ENCODE measurements around the gene MTMR1. TPM values are rescaled to one million over a fixed set of nuclear protein-coding genes. Genes with fewer than 3 reads are reported as not detected.

Gene MTMR1
- total RNA-seq, 4 donors from 2014 or later = 32.6 to 54.4 (median 38.4) TPM

DNA sequence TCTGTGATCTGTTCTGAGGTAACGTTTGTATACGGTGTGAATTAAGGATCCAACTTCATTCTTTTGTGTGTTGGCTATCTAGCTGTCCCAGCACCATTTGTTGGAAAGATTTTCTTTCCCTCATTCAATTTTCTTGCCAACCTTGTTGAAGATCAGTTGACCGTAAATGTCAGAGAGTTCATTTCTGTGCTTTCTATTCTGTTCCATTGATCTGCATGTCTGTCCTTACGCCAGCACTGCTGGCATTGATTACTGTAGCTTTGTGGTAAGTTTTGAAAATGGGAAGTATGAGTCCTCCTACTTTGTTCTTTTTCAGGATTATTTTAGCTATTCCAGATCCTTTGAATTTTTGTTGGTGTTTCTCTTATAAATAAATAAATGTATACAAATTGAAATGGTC lies 60.8 kb downstream of the MTMR1 start:
- H3K4me3 ChIP-seq = no peak overlapping the region
- H3K27ac ChIP-seq = no peak overlapping the region
- no peaks in the 10 kb centered on the region for H3K4me1 ChIP-seq
- 74% methylated on average over 4 of the region's 4 CpGs for WGBS
- no peak for TF ChIP-seq POLR2A (IDR thresholded peaks at IDR 0.05)
- TF ChIP-seq, protein P1, sequence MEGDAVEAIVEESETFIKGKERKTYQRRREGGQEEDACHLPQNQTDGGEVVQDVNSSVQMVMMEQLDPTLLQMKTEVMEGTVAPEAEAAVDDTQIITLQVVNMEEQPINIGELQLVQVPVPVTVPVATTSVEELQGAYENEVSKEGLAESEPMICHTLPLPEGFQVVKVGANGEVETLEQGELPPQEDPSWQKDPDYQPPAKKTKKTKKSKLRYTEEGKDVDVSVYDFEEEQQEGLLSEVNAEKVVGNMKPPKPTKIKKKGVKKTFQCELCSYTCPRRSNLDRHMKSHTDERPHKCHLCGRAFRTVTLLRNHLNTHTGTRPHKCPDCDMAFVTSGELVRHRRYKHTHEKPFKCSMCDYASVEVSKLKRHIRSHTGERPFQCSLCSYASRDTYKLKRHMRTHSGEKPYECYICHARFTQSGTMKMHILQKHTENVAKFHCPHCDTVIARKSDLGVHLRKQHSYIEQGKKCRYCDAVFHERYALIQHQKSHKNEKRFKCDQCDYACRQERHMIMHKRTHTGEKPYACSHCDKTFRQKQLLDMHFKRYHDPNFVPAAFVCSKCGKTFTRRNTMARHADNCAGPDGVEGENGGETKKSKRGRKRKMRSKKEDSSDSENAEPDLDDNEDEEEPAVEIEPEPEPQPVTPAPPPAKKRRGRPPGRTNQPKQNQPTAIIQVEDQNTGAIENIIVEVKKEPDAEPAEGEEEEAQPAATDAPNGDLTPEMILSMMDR (IDR thresholded peaks at IDR 0.05) = no peak
- no peak for TF ChIP-seq EP300 (IDR thresholded peaks at IDR 0.05)
- TF ChIP-seq POLR2AphosphoS5 (IDR thresholded peaks at IDR 0.05) = no peak
- DNase-seq (ENCODE audit: low spot score in 2 of 2) = no peak
- no peaks in the 10 kb centered on the region for H3K27me3 ChIP-seq
- peaks cover 12% of the 10 kb centered on the region for H3K36me3 ChIP-seq
- H3K9me3 ChIP-seq = no peaks in the 10 kb centered on the region

DNA sequence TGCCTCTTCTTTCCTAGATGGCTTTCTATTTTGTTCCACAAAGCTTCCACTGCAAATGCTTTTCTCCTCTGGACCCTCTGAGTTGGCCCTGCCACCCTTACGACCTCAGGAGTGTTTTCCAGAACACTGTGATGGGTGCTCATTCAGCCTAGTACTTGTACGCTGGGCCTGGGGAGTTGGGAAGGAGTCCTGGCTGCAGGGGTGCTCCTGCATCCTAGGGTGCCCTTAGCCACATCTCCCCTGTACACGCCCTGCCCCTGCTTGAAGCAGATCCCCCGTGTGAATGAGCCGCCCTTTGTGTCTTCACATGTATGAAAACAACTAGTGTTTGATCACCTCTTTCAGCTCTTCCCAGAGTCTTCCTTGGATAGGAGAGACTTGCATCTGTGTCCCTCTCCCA lies 64.2 kb downstream of the MTMR1 start:
- H3K27ac ChIP-seq = no peak overlapping the region
- H3K36me3 ChIP-seq = peaks cover 7% of the 10 kb centered on the region
- no peaks in the 10 kb centered on the region for H3K9me3 ChIP-seq
- TF ChIP-seq, protein P1 (IDR thresholded peaks at IDR 0.05) = no peak
- no peak for TF ChIP-seq POLR2AphosphoS5 (IDR thresholded peaks at IDR 0.05)
- no peak for TF ChIP-seq EP300 (IDR thresholded peaks at IDR 0.05)
- TF ChIP-seq POLR2A (IDR thresholded peaks at IDR 0.05) = no peak
- DNase-seq (ENCODE audit: low spot score in 2 of 2) = no peak
- H3K4me3 ChIP-seq = no peak overlapping the region
- WGBS = 84% methylated on average over 5 of the region's 5 CpGs
- H3K4me1 ChIP-seq = no peaks in the 10 kb centered on the region
- no peaks in the 10 kb centered on the region for H3K27me3 ChIP-seq

DNA sequence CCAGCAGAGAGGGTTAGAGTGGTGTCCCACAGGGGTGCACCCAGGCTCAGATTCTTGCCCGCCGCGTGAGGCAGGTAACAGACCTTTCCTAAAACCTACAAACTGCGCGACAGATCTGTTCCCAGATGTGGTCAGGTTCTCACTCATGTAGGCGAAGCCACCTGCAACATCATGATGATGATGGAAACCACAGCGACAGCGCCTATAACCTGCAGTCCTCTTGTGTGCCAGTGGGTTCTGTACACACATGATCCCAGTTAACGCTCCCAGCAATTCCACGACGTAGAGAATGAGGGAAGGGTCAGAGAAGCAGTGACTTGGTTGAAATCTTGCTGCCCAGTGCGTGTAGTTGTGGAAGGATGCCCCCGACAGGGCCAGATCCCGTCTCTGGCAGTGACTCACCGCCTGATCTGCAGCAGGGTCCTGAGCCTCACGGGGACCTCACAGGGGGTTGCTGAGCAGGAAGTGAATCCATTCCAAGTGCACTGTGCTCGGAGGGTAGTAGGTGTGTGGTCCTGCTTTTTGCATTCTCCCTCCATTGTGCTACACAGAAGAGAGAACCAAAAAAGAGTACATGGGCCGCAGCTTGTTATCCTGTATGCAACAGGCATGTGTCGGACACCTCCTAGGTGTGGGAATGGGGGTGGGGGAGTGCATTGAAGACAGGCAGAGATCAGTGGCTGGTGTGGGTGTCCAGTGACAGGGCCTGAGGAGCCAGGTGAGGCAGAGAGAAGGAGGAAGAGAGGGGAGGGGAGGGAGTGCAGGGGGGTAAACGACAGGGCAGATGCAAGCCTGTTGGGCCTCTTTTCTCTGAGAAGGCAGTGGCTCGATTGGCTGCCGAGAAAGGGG lies 66.6 kb downstream of the MTMR1 start:
- Histone ChIP-seq H3K9me3 (no peaks in the 10 kb centered on the region), H3K36me3 (peaks cover 7% of the 10 kb centered on the region), H3K27ac (no peak overlapping the region), H3K27me3 (no peaks in the 10 kb centered on the region), H3K4me1 (no peaks in the 10 kb centered on the region), H3K4me3 (no peak overlapping the region)
- TF ChIP-seq EP300 (IDR thresholded peaks at IDR 0.05) (no peak), POLR2A (IDR thresholded peaks at IDR 0.05) (no peak), POLR2AphosphoS5 (IDR thresholded peaks at IDR 0.05) (no peak)
- TF ChIP-seq, protein P1 (IDR thresholded peaks at IDR 0.05) = no peak
- 87% methylated on average over 19 of the region's 22 CpGs for WGBS
- DNase-seq (ENCODE audit: low spot score in 2 of 2) = no peak

DNA sequence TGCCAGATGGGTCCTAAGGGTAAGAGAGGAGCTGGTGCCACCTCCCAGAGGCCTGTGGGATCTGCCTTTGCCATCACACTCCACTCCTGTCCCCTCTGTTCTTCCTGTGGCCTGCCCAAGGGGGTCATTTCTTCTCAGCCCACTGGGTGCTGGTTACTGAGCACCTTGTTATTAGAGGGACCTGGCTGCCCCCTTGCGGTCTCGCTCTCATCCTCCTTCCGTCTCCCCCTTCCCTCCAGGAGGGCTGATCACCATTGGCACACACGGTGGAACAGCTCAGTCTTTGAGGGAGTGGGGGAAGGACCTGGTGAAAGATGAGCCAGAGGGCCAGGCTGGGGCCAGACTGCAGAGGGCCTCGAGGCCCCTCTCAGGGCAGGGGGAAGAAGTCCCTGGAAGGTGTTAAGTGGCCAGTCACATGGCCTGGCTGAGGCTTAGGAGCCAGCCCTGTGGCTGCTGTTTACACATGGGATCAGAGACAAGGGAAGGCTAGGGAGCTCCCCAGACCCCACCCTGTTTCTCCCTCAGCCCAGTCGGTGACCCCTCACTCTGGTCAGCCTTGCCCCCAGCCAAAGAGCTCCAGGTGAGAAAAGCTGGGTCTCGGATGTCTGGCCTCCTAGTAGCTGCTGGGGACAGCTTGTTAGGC lies 68.1 kb downstream of the MTMR1 start:
- no peak for DNase-seq (ENCODE audit: low spot score in 2 of 2)

More for the DNA sequence above, 68.1 kb downstream of the MTMR1 start:
- H3K4me1 ChIP-seq = no peaks in the 10 kb centered on the region
- TF ChIP-seq, protein P1 (IDR thresholded peaks at IDR 0.05) = no peak
- no peak for TF ChIP-seq POLR2A (IDR thresholded peaks at IDR 0.05)
- no peak for TF ChIP-seq POLR2AphosphoS5 (IDR thresholded peaks at IDR 0.05)
- TF ChIP-seq EP300 (IDR thresholded peaks at IDR 0.05) = no peak
- peaks cover 7% of the 10 kb centered on the region for H3K36me3 ChIP-seq
- no peak overlapping the region for H3K4me3 ChIP-seq
- 63% methylated on average over 6 of the region's 7 CpGs for WGBS
- no peaks in the 10 kb centered on the region for H3K27me3 ChIP-seq
- no peak overlapping the region for H3K27ac ChIP-seq
- H3K9me3 ChIP-seq = no peaks in the 10 kb centered on the region
